ENCODE measurements around the gene TBX15. TPM values are rescaled to one million over a fixed set of nuclear protein-coding genes. Genes with fewer than 3 reads are reported as not detected.

TBX15 gene
- total and polyA plus RNA-seq, 10 donors, result 0.06 to 0.32 (median 0.11) TPM; not detected in 4

DNA sequence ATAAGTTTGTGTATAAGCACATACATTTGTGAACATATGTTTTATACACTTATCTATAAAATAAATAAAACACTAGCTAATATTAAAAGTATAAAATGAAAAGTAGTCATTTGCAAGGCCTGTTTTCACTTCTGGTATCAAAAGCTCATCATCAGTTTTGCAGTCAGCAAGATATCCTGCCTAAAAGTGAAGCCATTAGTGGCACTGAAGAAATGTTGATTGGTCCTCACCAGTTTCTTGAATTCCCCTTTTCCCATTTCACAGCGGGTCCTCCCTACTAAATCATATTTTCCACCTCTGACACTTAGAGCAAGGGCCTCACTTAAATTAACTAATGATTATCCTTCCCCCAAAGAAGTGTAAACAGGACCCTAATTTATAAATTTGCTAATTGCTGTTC, 6.7 kb downstream of the TBX15 start:
- Histone ChIP-seq H3K36me3 (no peaks in the 10 kb centered on the region), H3K4me3 (no peak overlapping the region), H3K27ac (no peak overlapping the region), H3K9me3 (peaks cover 0 to 37% (median 0%) of the 10 kb centered on the region in 8 donors), H3K4me1 (peaks cover 6 to 42% (median 29%) of the 10 kb centered on the region in 6 donors), H3K27me3 (replicated peaks in 1 of 7) (peaks cover 18 to 100% (median 94%) of the 10 kb centered on the region in 7 donors)
- no peak for TF ChIP-seq POLR2AphosphoS5 (IDR thresholded peaks at IDR 0.05)
- no peak for TF ChIP-seq POLR2A (IDR thresholded peaks at IDR 0.05)
- no peak for TF ChIP-seq CTCF (IDR thresholded peaks at IDR 0.05 in 8 of 11, conservative IDR thresholded peaks at IDR 0.05 in 3 of 11)
- intact Hi-C loops (cut with DNase I; ENCODE audit: low total_unique reads), result no loop called here
- DNase-seq, result no peak
- 11 to 27% (median 19%) methylated on average over 1 of the region's 1 CpG for WGBS, 5 donors

DNA sequence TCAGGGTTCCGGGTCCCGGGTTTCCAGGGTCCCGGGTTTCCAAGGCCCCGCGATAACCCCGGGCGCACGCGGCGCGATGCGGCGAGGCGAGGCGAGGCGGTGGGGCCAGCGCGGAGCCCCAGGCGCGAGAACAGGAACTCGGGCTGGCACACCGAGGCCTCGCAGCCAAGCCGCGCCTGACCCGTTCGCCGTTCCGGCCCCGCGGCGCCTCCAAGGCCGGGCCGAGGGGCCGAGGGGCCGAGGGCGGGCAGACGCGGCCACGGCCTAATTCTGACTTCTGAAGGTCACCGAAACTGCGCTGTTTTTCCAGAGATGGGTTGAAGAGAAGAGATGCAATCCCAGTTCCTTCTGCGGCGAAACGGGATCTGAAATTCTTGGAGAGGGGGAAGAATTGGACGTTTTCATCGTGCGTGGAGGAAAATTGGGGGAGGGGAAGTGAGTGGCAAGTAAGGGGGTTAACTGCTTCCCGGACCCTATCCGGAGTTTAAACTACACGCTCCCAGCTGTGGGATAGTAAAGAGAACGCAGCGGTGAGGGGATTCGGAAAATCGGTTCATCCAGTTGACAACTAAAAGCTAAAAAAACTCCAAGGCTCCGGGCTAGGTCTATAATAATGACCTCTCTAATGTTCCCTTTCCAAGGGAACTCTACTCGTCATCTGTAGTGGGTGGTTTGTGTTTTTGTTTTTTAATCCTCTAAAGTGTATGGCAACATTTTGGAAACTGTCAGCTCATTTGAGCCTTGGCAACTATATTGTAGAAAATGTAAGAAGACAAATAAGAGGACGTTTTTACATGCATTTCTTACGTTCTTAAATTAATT, 8.2 kb downstream of the TBX15 start:
- peak overlapping the region in 3 of 8 donors; percentile 18 to 33 (median 29) for H3K4me3 ChIP-seq
- H3K27me3 ChIP-seq (replicated peaks in 1 of 7), result peaks cover 18 to 100% (median 82%) of the 10 kb centered on the region in 7 donors
- H3K36me3 ChIP-seq, result no peaks in the 10 kb centered on the region
- H3K4me1 ChIP-seq, result peaks cover 6 to 28% (median 23%) of the 10 kb centered on the region in 6 donors
- 7 to 17% (median 9%) methylated on average over 39 to 59 of the region's 59 CpGs for WGBS, 5 donors
- H3K9me3 ChIP-seq, result peaks cover 0 to 25% (median 0%) of the 10 kb centered on the region in 8 donors
- intact Hi-C loops (cut with DNase I; ENCODE audit: low total_unique reads), result no loop called here
- no peak overlapping the region for H3K27ac ChIP-seq
- no peak for DNase-seq
- TF ChIP-seq POLR2AphosphoS5 (IDR thresholded peaks at IDR 0.05) (no peak), CTCF (IDR thresholded peaks at IDR 0.05 in 8 of 11, conservative IDR thresholded peaks at IDR 0.05 in 3 of 11) (no peak), POLR2A (IDR thresholded peaks at IDR 0.05) (no peak)

- intact Hi-C loops (cut with DNase I; ENCODE audit: low total_unique reads), result no loop called here
- no peaks in the 10 kb centered on the region for H3K36me3 ChIP-seq
- H3K4me1 ChIP-seq, result peaks cover 1 to 19% (median 15%) of the 10 kb centered on the region in 6 donors
- 6 to 15% (median 9%) methylated on average over 23 of the region's 23 CpGs for WGBS, 5 donors
- no peak for TF ChIP-seq CTCF (IDR thresholded peaks at IDR 0.05 in 8 of 11, conservative IDR thresholded peaks at IDR 0.05 in 3 of 11)
- no peak for TF ChIP-seq POLR2A (IDR thresholded peaks at IDR 0.05)
- TF ChIP-seq POLR2AphosphoS5 (IDR thresholded peaks at IDR 0.05), result no peak
- peaks cover 15 to 100% (median 77%) of the 10 kb centered on the region in 7 donors for H3K27me3 ChIP-seq (replicated peaks in 1 of 7)
- H3K4me3 ChIP-seq, result peak overlapping the region in 3 of 8 donors; percentile 18 to 33 (median 29)
- no peak overlapping the region for H3K27ac ChIP-seq
- DNase-seq, result no peak
- H3K9me3 ChIP-seq, result peaks cover 0 to 23% (median 0%) of the 10 kb centered on the region in 8 donors
Observed at GRCh38 chr1:118978914-118979701, 9.0 kb downstream of the TBX15 start.

Data from spleen (tissue), 11 donors.